Subcutaneous abdominal adipose tissue (tissue), 5 donors: ENCODE data around the gene MTOR.

Source experiments
- H3K27ac ChIP-seq: one replicate; pipeline ENCODE4 v1.7.0; 2013; ENCODE audit warnings: low read depth, mild to moderate bottlenecking, inconsistent platforms, low read length, moderate library complexity
- H3K27me3 ChIP-seq, 5 donors: one replicate each; pipeline ENCODE4 v1.7.0; 2013; ENCODE audit warnings: low read length in 5 of 5, inconsistent platforms in 1 of 5; ENCODE audit not compliant: control insufficient read depth in 5 of 5, insufficient read depth in 4 of 5
- H3K36me3 ChIP-seq, 5 donors: one replicate each; pipeline ENCODE4 v1.7.0; 2013; ENCODE audit warnings: low read length in 5 of 5; ENCODE audit not compliant: control insufficient read depth in 5 of 5, insufficient read depth in 5 of 5
- H3K4me1 ChIP-seq, 5 donors: one replicate each; pipeline ENCODE4 v1.7.0; 2013; ENCODE audit warnings: low read length in 5 of 5, mild to moderate bottlenecking in 3 of 5, moderate library complexity in 1 of 5; ENCODE audit not compliant: control insufficient read depth in 5 of 5, insufficient read depth in 5 of 5
- H3K4me3 ChIP-seq, 5 donors: one replicate each; pipeline ENCODE4 v1.7.0; 2013; ENCODE audit warnings: low read length in 5 of 5, low read depth in 1 of 5
- H3K9ac ChIP-seq, 5 donors: one replicate each; pipeline ENCODE4 v1.7.0; 2013; ENCODE audit warnings: low read length in 5 of 5, mild to moderate bottlenecking in 4 of 5, moderate library complexity in 3 of 5
- H3K9me3 ChIP-seq, 5 donors: one replicate each; pipeline ENCODE4 v1.7.0; 2013; ENCODE audit warnings: low read length in 5 of 5; ENCODE audit not compliant: control insufficient read depth in 5 of 5
- donor health status: healthy.
- donor health status: healthy.
- donor health status: healthy.
- donor health status: healthy.
- donor health status: healthy.

Gene MTOR

DNA sequence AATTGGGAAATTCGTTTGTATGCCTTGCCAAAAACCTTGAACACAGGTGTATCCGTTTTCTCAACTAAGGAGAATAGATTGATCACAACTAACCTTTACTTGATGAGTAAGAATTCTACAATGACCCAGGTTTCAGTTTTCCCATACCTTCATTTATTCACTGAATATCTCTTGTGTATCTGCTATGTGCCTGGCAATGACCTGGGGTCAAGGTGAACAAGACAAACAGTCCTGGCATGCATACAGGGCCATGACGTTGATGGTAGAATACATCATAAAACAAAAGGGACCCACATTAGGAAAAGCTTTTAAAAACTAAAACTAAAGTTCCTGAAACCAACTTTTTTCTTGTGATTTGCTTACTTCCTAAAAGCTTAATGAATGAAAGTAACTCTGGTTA, 130.5 kb downstream of the MTOR start:
- H3K9ac ChIP-seq: no peak overlapping the region
- H3K36me3 ChIP-seq: peaks cover 19 to 83% (median 78%) of the 10 kb centered on the region in 5 donors
- no peak overlapping the region for H3K4me3 ChIP-seq
- peaks cover 0 to 11% (median 0%) of the 10 kb centered on the region in 5 donors for H3K4me1 ChIP-seq
- H3K27ac ChIP-seq: no peak overlapping the region
- H3K9me3 ChIP-seq: no peaks in the 10 kb centered on the region
- H3K27me3 ChIP-seq: no peaks in the 10 kb centered on the region

GRCh38 chr1:11130406-11130805, 131.9 kb downstream of the MTOR start:
- Histone ChIP-seq H3K4me1 (peaks cover 0 to 11% (median 0%) of the 10 kb centered on the region in 5 donors), H3K4me3 (no peak overlapping the region), H3K27me3 (no peaks in the 10 kb centered on the region), H3K9ac (no peak overlapping the region), H3K9me3 (no peaks in the 10 kb centered on the region), H3K36me3 (peaks cover 22 to 88% (median 82%) of the 10 kb centered on the region in 5 donors), H3K27ac (no peak overlapping the region)

- Histone ChIP-seq H3K4me1 (peaks cover 0 to 9% (median 0%) of the 10 kb centered on the region in 5 donors), H3K4me3 (no peak overlapping the region), H3K27me3 (no peaks in the 10 kb centered on the region), H3K9ac (no peak overlapping the region), H3K36me3 (peaks cover 22 to 94% (median 86%) of the 10 kb centered on the region in 5 donors), H3K27ac (no peak overlapping the region), H3K9me3 (no peaks in the 10 kb centered on the region)
These were observed 132.5 kb downstream of the MTOR start for GRCh38 chr1:11129649-11130390.

DNA sequence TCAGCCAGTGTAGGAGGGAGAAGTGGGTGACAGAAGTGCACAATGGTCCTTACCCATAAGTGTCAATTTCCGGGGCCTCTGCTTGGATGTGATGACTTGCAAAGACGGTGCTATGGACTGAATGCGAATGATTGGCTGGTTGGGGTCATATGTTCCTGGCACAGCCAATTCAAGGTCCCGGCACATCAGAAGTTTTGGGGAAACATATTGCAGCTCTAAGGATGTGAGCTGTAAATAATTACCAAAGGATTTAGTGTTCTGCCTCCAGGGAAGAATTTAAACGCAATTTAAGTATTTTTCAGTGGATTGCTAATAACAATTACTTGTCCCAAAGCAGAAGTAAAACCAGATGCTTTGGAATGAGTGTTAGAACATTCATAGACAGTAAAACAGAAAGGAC, 135.8 kb downstream of the MTOR start:
- H3K9ac ChIP-seq: no peak overlapping the region
- no peak overlapping the region for H3K4me3 ChIP-seq
- no peaks in the 10 kb centered on the region for H3K9me3 ChIP-seq
- H3K36me3 ChIP-seq: peaks cover 16 to 93% (median 85%) of the 10 kb centered on the region in 5 donors
- H3K27ac ChIP-seq: no peak overlapping the region
- H3K4me1 ChIP-seq: no peaks in the 10 kb centered on the region
- H3K27me3 ChIP-seq: no peaks in the 10 kb centered on the region

DNA sequence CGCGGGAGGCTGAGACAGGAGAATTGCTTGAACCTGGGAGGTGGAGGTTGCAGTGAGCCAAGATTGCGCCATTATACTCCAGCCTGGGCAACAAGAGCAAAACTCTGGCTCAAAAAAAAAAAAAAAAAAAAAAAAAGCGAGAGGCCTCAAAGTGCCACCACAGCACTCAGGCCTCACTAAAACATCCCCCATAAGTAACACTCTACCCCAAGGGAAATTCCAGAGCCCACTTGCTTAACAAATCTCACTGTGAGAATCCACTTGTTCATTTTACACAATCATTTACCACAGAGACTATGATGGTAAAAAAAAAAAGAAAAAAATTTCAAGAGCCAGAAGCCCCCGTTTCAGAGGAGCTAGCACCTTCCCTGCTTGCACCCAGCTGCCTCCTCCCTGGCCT, 136.4 kb downstream of the MTOR start:
- H3K9me3 ChIP-seq: no peaks in the 10 kb centered on the region
- no peaks in the 10 kb centered on the region for H3K4me1 ChIP-seq
- H3K36me3 ChIP-seq: peaks cover 20 to 93% (median 85%) of the 10 kb centered on the region in 5 donors
- no peak overlapping the region for H3K27ac ChIP-seq
- H3K4me3 ChIP-seq: no peak overlapping the region
- no peaks in the 10 kb centered on the region for H3K27me3 ChIP-seq
- no peak overlapping the region for H3K9ac ChIP-seq

- Histone ChIP-seq H3K36me3 (peaks cover 20 to 91% (median 78%) of the 10 kb centered on the region in 5 donors), H3K4me1 (no peaks in the 10 kb centered on the region), H3K4me3 (no peak overlapping the region), H3K27me3 (no peaks in the 10 kb centered on the region), H3K27ac (no peak overlapping the region), H3K9me3 (no peaks in the 10 kb centered on the region), H3K9ac (no peak overlapping the region)
These were observed 137.4 kb downstream of the MTOR start for GRCh38 chr1:11124965-11125364.

DNA sequence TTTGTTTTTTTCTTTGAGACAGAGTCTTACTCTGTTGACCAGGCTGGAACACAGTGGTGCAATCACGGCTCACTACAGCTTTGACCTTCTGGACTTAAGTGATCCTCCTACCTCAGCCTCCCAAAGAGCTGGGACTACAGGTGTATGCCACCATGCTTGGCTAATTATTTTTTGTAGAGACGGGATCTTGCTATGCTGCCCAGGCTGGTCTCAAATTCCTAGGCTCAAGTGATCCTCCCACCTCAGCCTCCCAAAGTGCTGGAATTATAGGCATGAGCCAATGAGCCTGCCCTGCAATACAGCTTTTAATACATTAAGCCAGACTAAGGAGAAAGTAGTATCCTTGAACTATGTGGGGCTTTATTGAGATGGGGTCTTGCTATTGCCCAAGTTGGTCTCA, 146.0 kb downstream of the MTOR start:
- no peak overlapping the region for H3K9ac ChIP-seq
- no peaks in the 10 kb centered on the region for H3K4me1 ChIP-seq
- H3K4me3 ChIP-seq: no peak overlapping the region
- no peak overlapping the region for H3K27ac ChIP-seq
- H3K36me3 ChIP-seq: peaks cover 18 to 80% (median 58%) of the 10 kb centered on the region in 5 donors
- H3K27me3 ChIP-seq: no peaks in the 10 kb centered on the region
- H3K9me3 ChIP-seq: no peaks in the 10 kb centered on the region

GRCh38 chr1:11114966-11115365, 147.4 kb downstream of the MTOR start:
- peaks cover 17 to 74% (median 59%) of the 10 kb centered on the region in 5 donors for H3K36me3 ChIP-seq
- no peaks in the 10 kb centered on the region for H3K27me3 ChIP-seq
- H3K9ac ChIP-seq: no peak overlapping the region
- H3K4me1 ChIP-seq: no peaks in the 10 kb centered on the region
- H3K4me3 ChIP-seq: no peak overlapping the region
- H3K27ac ChIP-seq: no peak overlapping the region
- H3K9me3 ChIP-seq: no peaks in the 10 kb centered on the region

DNA sequence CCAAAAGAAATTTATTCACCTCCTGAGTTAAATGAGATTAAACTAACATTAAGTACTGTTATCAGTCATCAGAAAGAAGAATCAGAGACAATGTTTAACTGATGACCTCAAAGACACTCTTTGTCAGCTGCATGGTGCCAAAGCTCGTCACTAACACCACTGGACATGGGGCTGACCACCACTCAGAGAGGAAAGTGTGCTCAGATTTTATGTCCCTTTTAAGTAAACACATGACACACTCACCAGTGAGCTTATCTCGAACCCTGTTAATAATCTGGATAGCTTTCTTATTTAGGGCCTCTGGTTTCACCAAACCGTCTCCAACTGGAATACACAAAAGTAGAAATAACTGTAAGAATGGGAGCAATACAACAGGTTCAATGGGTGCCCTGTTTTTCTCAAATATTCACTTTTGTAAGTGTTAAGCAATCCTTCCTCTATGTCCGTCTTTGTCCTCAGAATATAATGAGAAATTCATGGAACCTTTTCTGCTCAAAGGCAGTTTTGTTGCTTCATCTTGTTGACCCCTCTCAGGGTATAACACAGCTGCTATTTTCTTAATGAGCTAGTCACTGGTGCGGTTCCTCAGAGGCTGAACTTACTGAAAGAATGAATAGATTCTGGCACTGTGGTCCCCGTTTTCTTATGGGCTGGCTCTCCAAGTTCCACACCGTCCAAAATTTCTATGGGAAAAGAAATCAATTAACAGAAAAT, 153.1 kb downstream of the MTOR start:
- H3K27ac ChIP-seq: no peak overlapping the region
- no peak overlapping the region for H3K9ac ChIP-seq
- H3K4me1 ChIP-seq: no peaks in the 10 kb centered on the region
- H3K4me3 ChIP-seq: no peak overlapping the region
- peaks cover 31 to 76% (median 66%) of the 10 kb centered on the region in 5 donors for H3K36me3 ChIP-seq
- H3K9me3 ChIP-seq: no peaks in the 10 kb centered on the region
- H3K27me3 ChIP-seq: no peaks in the 10 kb centered on the region

GRCh38 chr1:11107599-11107998, 154.8 kb downstream of the MTOR start:
- Histone ChIP-seq H3K9ac (no peak overlapping the region), H3K9me3 (no peaks in the 10 kb centered on the region), H3K36me3 (peaks cover 25 to 61% (median 54%) of the 10 kb centered on the region in 5 donors), H3K27ac (no peak overlapping the region), H3K4me1 (no peaks in the 10 kb centered on the region), H3K4me3 (no peak overlapping the region), H3K27me3 (no peaks in the 10 kb centered on the region)
